ENCODE measurements around the gene ZP4.

The ZP4 gene, protein sequence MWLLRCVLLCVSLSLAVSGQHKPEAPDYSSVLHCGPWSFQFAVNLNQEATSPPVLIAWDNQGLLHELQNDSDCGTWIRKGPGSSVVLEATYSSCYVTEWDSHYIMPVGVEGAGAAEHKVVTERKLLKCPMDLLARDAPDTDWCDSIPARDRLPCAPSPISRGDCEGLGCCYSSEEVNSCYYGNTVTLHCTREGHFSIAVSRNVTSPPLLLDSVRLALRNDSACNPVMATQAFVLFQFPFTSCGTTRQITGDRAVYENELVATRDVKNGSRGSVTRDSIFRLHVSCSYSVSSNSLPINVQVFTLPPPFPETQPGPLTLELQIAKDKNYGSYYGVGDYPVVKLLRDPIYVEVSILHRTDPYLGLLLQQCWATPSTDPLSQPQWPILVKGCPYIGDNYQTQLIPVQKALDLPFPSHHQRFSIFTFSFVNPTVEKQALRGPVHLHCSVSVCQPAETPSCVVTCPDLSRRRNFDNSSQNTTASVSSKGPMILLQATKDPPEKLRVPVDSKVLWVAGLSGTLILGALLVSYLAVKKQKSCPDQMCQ

DNA sequence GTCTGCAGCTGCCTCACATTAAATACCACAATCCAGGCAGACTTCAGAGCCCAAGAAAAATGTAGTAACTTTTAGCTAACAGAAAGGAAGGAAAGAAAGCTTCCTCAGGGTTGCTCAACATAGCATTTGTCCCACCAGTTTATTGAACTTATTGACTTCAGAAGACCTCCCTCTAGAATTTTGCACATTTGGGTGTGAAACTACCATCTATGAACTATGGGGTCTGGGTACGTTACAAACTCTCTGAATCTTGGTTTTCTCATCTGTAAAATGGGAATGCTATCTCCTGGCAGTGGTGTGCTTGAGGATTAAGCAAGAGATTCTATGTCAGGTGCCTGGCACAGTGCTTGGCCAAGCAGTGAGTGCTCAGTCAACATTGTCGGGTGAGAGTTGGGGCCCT lies at the start of gene ZP4:
TSS of gene ZP4 (minus strand) at position 101 of the 400 bp plus-strand sequence. CDS start 287 bp downstream, outside the sequence.
- DNase-seq, result no peak

DNA sequence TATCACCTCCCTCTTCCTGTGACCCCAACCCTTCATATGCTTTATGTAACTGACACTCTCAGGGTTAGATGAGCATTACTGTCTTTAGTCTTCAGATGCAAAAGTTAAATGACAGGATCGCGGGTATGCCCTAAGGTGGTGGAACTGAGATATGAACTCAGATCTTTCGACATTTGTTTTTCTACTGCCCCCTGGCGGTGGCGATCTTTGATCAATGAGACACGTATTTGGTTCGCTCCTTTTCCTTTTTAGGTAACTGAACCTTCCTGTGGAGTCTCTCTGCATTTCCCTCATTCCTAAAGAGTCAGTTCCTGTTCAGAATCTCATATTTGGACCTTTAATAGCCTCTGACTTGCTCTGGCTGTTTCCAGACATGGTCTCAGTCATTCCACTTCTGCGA lies 47.8 kb upstream of the ZP4 start:
- DNase-seq, result no peak

DNA sequence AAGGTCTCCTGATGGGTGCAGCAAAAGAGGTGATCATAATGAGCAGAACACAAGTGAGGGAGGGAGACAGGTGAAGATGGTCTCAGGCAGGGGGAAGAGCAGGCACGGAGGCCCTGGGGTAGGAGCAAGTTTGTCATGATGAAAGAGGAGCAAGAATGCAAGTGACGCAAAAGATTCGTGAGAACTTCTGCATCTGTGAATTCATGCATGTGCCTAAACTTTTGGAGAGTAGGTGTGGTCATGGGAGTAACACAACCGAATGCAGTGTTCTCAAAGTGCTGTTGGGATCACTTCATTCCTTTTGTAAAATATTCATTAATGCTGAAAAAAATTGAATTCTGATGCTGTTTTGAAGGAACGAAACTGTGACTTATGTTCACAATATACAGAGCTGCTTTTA lies 47.3 kb upstream of the ZP4 start:
- no peak for DNase-seq

DNA sequence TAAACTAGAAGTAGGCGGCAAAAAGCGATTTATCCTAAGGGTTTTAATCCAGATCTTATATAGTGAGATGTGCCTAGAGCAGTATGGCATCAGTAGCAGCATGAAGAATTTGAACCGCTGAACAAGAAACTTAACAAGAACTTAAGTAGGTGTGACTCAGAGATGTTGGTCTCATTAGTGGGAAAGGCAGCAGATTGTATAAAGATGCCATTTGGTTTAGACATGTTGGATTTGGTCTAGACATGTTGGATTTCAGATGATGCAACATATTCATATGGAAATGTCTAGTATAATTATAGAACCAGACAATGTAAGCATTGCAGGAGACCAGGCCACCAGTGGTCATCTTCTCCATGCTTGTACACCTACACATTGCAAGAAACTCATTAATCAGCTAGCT lies 42.1 kb upstream of the ZP4 start:
- DNase-seq, result no peak

DNA sequence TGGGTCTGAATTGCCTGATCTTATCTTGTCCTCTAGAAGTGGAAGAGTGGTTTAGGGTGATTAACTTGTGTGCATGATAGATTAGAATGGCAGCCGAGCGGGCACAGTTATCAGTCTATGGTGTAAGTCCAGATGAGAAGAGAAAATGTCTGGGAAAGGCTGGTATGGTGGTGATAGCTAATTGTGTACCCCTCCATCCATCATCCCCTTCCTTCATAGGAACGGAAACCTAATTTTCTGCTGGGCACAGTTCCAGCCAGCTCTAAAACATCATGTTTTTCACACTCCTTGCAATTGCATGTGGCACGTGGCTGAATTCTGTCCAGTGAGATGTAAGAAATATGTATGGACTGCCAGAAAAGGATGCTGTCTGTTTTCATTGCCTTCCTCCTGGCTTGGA lies 40.9 kb upstream of the ZP4 start:
- no peak for DNase-seq

DNA sequence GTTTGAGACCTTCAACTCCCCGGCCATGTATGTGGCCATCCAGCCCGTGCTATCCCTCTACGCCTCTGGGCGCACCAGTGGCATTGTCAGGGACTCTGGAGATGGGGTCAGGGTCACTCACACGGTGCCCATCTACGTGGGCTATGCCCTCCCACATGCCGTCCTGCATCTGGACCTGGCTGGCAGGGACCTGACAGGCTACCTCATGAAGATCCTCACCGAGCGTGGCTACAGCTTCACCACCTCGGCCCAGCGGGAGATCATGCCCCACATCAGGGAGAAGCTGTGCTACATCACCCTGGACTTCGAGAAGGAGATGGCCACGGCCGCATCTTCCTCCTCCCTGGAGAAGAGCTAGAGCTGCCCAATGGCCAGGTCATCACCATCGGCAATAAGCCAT lies 36.5 kb upstream of the ZP4 start:
- no peak for DNase-seq

DNA sequence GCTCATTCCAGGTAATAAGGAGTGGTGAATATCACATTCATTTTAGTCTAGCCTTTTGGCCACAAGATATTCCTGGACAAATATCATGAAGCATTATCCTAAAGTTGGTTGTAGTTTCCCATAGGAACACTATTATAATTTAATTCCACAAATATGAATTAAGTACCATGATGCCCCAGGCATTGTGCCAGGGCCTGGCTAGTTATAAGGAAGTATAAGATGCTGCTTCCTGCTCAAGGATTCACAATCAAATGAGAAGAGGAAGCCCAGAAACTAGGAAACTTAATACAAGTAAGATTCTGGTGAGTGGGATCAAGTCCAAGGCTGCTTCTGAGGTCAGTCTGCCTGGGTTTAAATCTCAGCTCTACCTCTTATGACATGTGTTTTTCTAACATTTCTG lies 30.6 kb upstream of the ZP4 start:
- no peak for DNase-seq

DNA sequence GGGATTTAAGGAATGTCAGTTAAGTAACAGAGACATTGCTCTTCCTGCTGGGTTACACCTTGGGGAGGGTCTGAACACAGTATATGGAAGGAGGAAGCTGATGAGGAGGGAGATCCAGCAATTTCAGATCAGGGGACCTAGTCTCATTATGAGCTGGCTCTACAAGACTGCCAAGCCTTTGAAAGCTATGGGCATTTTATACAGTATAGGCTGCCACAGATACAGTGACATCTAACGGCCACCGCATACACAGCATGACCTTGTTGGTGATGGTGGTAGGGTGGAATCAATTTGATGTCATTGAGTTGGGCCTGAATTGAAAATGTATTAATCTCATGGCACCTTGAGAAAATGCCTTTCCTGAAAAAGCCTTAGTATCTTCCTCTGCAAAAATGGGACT lies 22.6 kb upstream of the ZP4 start:
- DNase-seq, result no peak

DNA sequence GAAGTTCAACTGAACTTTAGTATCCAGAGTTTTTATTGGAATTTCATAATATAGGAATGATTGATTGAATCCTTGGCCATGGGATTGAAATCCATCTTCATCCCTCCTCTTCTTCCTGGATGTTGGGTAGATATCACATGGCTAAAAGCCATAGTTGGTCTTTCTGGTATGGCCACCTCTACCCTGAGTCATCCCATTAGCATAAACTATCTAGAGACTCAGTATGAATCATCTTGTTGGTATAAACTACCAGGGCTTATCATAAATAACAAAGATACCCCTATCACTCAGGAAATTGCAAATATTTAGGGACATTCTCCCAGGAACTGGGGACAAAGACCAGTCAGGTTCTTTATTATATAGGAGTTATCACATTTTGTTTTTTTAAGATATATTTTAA lies 21.2 kb upstream of the ZP4 start:
- DNase-seq, result no peak

DNA sequence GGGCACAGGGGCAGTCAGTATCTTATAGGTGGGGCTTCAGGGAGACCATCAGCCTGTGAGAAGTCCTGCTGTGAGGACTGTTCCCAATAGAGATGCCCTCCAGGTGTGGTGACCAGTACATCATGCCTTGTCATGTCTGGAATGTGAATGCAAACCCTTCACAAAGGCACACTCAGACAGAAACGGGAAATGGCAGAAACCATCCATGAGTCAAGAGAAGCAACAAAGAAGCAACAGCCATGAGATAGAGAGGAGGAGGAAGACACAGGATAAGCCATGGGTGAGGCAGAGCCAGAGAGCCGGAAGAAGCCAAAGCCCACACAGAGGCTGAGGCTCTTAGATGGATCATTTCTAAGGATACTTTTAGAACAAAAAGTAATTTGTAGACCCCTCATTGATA lies 20.1 kb upstream of the ZP4 start:
- DNase-seq, result no peak

DNA sequence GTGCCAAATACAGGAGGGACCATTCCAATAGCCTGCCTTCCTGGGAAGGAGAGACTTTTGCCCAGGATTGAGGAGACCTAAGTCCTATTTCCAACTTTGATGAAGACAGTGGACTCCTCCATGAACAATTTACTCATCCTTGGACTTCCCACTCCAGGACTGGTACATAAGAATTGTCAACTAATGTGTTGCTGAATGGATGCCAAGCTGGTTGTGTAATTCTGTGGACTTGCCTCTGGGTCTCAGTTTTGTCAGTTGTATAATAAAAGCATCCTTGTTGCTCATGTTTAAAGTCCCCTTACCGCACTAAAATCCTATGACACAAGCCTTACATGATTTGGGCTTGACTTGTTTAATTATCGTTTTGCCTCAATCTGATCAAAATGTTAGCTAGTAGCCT lies 13.2 kb upstream of the ZP4 start:
- DNase-seq, result no peak

DNA sequence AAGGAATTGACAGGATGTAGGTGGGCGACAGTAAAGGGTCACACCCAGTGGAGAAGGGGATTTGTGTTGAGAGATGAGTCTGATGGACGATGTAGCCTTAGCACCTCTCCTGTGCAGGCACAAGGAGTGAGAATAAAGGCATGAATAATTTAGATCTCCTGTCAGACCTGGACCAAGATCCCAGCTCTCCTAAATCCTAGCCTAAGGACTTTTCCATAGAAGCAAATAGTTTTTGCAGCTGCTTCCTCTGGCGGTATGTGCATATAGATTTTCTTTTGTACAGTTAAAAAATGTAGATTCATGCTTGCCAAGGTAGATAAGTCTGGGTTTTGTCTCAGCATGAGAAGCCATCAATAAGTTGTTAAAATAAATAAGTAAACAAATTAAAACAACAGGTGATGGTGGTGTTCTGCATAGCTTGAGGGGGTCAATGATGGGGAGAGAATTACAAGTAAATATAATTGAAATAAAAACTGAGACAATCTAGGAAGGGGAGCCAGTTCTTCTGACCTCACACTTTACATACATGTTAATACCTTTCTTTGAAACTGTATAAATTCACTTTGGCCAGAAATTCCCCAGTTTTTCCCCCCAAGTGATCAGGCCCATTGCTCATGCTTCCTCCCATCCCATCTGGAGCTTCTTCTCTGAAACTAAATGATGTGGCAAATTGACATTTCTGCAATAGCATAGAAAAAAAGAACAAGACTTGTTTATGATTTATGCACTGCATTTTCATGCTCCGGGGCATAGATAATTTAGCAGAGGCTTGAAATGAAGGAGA lies 12.4 kb upstream of the ZP4 start:
- DNase-seq, result no peak

DNA sequence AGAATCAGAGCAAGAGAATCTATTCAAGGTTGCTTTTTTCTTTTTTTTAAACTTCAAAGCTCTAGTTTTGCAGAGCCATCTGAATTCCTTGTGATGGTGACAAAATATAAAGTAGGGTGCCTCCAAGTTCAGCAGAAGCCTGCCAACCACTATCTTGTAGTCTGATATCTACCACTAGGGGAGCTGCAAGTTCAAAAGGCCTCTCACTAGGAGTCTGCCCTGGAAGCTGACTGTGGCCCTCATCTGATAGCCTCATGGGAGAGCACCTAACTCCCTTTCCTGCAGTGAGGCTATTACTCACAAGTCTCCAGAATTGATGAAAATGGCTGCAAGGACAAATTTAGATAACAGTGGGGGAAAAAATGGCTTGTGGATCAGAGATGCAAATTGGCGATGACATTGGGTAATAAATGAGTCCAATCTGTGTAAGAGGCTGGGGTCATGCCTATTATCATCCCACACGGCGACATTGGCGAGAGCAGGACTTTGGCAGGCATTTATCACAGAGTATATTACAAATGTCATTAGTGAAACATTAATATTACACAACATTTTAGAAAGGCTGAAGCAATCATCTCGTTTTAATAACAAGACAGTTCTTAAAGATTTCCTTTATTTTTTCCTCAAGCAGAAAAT lies 10.7 kb upstream of the ZP4 start:
- DNase-seq, result no peak

DNA sequence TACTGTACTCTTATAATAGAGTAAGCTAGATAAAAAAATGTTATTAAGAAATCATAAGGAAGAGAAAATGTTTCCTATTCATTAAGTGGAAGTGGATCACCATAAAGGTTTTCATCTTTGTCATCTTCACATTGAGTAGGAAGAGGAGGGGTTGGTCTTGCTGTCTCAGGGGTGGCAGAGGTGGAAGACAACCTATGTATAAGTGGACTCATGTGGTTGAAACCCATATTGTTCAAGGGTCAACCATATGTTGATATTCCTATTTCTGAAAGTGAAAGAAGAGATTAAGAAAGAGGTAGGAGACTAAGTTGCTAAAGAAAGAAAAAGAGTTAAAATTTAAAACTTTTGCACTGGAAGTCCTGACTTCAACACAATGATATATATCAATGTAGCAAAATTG lies 4.9 kb upstream of the ZP4 start:
- no peak for DNase-seq

DNA sequence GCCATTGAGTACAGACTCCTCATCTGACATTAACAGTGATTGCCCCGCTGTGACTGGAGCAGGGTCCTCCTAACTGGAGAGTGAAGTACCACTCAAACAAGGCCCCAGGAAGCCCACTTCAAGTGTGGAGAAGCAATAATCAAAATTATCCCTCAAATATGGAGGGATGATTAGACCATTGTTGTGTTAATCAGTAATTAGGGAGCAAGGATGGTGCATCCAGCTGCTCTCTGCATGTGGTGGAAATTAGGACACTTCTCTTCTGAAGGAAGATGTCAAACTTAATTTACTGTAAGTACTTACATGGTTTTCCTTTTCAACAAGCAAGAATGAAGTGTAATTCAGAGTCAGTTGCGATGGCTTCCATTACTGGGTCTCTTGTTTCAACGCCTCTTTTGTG lies 3.4 kb upstream of the ZP4 start:
- DNase-seq, result no peak

DNA sequence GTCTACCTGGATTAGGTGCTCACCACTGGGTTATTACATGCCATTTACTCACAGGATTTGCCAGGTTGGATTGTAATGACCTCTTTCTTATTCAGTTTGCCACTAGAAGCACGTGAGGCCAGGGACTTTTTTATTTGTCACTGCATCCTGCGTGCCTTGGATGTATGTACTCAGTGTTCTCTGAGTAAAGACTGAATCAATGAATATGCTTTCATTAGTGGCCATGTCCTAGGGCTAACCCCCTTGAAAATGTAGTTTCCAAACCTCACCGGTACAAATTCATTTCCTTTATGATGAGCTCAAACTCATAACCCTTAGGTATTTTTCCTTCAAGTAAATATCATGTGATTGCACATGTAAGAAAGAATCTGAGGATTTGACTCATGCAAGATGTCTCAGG lies 1.3 kb upstream of the ZP4 start:
- no peak for DNase-seq

DNA sequence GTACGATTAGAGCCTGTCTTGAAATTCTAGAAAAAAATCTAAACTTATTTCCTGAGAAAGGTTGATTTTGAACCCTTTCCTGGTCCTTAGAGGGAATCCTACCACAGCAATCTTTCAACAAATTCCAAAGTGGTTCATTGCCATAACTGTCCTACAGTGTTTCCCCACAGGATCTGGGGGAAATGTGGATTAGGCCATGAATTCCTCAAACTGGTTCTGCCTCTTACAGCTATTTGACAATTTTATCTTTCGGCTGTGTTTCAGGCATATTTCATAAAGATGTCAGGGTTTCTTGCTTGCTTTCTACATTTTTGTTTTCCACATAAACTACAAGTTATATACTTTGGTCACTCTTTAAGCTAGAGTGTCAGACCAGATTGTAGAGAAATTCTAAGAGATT lies 544 bp upstream of the ZP4 start:
- no peak for DNase-seq

DNA sequence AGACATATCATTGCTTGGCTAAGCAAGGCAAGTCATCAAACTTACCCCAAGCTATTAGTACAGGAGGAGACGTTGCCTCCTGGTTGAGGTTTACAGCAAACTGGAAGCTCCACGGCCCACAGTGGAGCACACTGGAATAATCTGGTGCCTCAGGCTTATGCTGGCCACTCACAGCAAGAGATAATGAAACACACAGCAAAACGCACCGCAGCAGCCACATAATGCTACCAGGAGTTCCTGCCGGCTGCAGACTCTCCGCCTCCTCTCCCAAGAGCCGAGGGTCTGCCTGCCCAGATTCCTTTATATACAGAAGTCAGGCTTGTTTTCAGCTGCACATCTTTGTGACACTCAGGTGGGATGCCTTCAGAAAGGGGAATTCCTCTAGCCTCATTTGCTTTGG lies 306 bp downstream of the ZP4 start:
- no peak for DNase-seq

DNA sequence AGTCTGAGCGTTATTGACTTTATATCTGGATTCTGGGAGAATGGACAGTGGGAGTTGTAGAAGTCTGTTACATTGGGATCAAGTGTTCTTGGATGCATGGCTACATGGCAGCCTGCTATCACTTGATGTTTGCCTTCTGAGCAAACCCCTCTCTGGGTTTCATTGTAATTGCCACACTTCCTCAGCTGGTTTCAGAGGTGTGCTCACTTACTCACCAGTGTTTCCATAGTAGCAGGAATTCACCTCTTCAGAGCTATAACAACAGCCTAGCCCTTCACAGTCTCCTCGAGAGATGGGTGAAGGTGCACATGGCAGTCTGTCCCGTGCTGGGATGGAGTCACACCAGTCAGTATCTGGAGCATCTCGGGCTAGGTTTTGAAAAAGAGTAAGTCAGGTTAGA lies 2.6 kb downstream of the ZP4 start:
- DNase-seq, result no peak

DNA sequence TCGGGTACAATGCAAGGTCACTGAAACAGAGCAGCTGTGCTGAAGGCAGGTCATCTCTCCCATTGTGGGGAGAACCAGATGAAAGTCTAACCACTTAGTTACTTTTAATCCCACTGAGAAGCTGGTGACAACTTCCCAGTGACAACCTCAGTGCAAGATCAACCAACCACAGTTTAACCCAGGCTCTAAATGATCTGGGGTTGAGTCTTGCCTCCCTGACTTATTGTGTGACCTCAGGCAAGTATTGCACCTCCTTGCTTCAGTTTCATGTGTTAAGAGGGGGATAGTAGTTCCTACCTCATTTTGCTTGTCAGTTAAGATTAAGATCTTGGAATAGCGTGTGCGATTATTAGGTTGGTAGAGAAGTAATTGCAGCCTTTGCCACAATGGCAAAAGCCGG lies 3.2 kb downstream of the ZP4 start:
- DNase-seq, result no peak

DNA sequence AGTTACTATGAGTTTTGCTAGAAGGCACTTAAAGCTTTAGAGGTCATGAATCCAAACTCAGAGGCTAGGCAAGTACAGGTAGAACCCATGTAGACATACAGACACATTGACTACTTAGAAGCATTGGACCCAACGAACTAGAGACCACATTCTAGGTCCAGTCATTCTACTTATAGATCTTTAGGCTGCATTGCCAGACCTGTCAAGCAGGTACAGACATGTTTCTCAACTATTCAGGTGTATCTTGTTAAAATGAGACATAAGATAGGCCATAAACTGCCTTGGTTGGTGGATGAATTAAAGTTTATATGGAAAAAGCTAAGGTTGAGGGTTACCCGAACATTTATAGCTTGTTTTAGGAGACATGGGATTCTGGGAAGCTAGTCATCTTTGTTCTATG lies 6.5 kb downstream of the ZP4 start:
- no peak for DNase-seq

DNA sequence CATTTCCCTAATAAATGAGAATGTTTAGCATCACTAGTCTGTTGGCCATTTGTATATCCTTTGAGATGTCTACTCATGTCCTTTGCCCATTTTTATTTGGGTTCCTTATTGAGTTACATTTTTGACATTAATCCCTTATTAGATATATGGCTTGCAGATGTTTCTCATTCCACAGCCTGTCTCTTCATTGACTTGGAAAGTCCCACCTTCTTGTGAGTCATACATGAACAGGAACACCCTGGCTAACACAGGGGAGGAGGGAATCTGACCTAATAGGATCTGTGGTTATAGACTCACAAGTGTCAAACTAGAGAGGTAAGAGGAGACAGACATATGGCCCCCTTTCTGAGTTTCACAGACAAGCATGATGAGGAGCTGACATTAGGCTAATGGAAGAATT lies 11.5 kb downstream of the ZP4 start:
- no peak for DNase-seq

DNA sequence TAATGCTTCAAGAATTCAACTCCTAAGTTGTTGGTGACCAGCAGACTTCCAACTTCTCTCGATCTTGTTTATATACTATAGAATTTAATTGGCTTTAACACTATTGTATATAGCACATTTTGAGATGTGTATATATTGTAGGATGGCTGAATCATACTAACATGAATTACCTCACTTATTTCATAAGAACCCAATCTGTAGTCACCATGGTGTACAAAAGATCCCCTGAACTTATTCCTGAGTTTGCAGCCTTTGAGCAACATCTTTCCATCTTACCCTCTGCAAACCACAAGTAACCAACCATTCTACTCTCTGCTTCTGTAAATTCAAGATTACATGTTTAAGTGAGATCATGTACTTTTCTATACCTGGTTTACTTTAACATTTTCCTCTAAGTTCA lies 12.3 kb downstream of the ZP4 start:
- no peak for DNase-seq

DNA sequence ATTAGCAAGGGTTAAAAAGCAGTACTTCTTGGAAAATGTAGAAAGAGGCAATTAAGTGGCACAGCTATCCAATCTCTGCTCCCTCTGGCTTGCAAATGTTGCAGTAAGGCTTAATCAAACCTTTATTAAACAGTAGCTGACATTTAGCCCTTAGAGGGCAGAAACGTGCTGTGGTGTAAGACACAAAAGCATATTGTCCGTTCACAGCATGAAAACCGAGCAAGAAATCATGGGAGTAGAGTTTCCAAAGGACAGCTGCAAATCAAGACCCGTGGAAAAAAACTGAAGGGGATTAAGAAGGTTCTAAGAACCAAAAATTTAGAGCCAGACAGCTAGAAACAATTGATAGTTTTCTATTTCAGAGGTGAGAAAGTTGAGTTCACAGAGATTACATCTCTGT lies 13.1 kb downstream of the ZP4 start:
- no peak for DNase-seq
